Activated T-cell treated with anti-CD3 and anti-CD28 coated beads for 24 hours (primary cell): ENCODE results near the gene SNUPN.
"Not testable (repeated sequence)": the region's sequence is repeated elsewhere in the genome, so short reads cannot be mapped to it uniquely, and the experiment has no call there.

Source experiments
- DNase-seq: peaks from one replicate; pipeline ENCODE4 v3.0.0-alpha.2; 2020; ENCODE audit warnings: low read depth

Gene SNUPN

GRCh38 chr15:75637245-75638009 lies 11.9 kb upstream of the SNUPN start:
- DNase-seq = no peak

GRCh38 chr15:75636026-75636425 lies 10.5 kb upstream of the SNUPN start:
- DNase-seq = no peak

GRCh38 chr15:75633922-75634321 lies 8.4 kb upstream of the SNUPN start:
- DNase-seq = not testable (repeated sequence)

GRCh38 chr15:75631935-75632334 lies 6.4 kb upstream of the SNUPN start:
- no peak for DNase-seq

- no peak for DNase-seq
These were observed 3.0 kb downstream of the SNUPN start for GRCh38 chr15:75622505-75622904.

GRCh38 chr15:75620841-75621391 lies 4.6 kb downstream of the SNUPN start:
- DNase-seq = no peak

GRCh38 chr15:75620058-75620820 lies 5.3 kb downstream of the SNUPN start:
- DNase-seq = no peak

GRCh38 chr15:75616766-75617165 lies 8.8 kb downstream of the SNUPN start:
- no peak for DNase-seq

- DNase-seq = no peak
These were observed 18.5 kb downstream of the SNUPN start for GRCh38 chr15:75606711-75607699.

- DNase-seq = no peak
These were observed 19.5 kb downstream of the SNUPN start for GRCh38 chr15:75606026-75606425.

GRCh38 chr15:75599401-75599800 lies 26.1 kb downstream of the SNUPN start:
- no peak for DNase-seq

- no peak for DNase-seq
These were observed 27.2 kb downstream of the SNUPN start for GRCh38 chr15:75598361-75598760.

GRCh38 chr15:75597667-75598341 lies 27.7 kb downstream of the SNUPN start:
- DNase-seq = no peak

GRCh38 chr15:75596703-75597345 lies 28.7 kb downstream of the SNUPN start:
- no peak for DNase-seq

GRCh38 chr15:75594276-75594675 lies 31.2 kb downstream of the SNUPN start:
- no peak for DNase-seq

- DNase-seq = no peak
These were observed 33.7 kb downstream of the SNUPN start for GRCh38 chr15:75591655-75592364.

GRCh38 chr15:75590239-75590638 lies 35.3 kb downstream of the SNUPN start:
- DNase-seq = no peak

- no peak for DNase-seq
These were observed 36.5 kb downstream of the SNUPN start for GRCh38 chr15:75589071-75589470.

GRCh38 chr15:75586422-75586821 lies 39.1 kb downstream of the SNUPN start:
- not testable (repeated sequence) for DNase-seq

GRCh38 chr15:75584121-75584520 lies 41.4 kb downstream of the SNUPN start:
- DNase-seq = no peak
